K562 (cell line): ENCODE measurements around the gene ELP1. TPM values are rescaled to one million over a fixed set of nuclear protein-coding genes. Genes with fewer than 3 reads are reported as not detected.

ENCODE experiments used
- BRF2 ChIP-seq: IDR thresholded peaks from 3 replicates; pipeline ENCODE4 v1.6.1; 2011; ENCODE audit warnings: borderline replicate concordance, mild to moderate bottlenecking; ENCODE audit not compliant: insufficient read length, insufficient read depth
- CBX1 ChIP-seq: sonication (generic); IDR thresholded peaks from 2 replicates; pipeline ENCODE4 v1.6.1; 2016; ENCODE audit warnings: antibody characterized with exemption, low read depth, mild to moderate bottlenecking
- DEAF1 ChIP-seq: fragments of 450-650 bp; formaldehyde crosslinking; IDR thresholded peaks from 2 replicates; pipeline ENCODE4 v1.4.0; 2020; ENCODE audit warnings: mild to moderate bottlenecking, moderate library complexity
- FOSL1 ChIP-seq: fragments of 200-800 bp; sonication (Bioruptor generic); conservative IDR thresholded peaks from 2 replicates; pipeline ENCODE4 v1.6.1; 2016; ENCODE audit warnings: missing genetic modification characterization, missing compliant biosample characterization
- FOXJ3 ChIP-seq: sonication (generic); formaldehyde crosslinking; IDR thresholded peaks from 2 replicates; pipeline ENCODE4 v1.4.0; 2020; ENCODE audit warnings: mild to moderate bottlenecking, missing genetic modification reagents
- HEY1 ChIP-seq: fragments of 250-450 bp; sonication (Bioruptor Pico); IDR thresholded peaks from 2 replicates; pipeline ENCODE4 v1.5.0; 2020; ENCODE audit warnings: mild to moderate bottlenecking, moderate library complexity, borderline replicate concordance
- HIVEP1 ChIP-seq: fragments of 250-450 bp; sonication (Bioruptor Pico); IDR thresholded peaks from 2 replicates; pipeline ENCODE4 v1.4.0; 2020; ENCODE audit warnings: mild to moderate bottlenecking
- KDM4B ChIP-seq, 2 experiments: fragments of 450-650 bp in 1 of 2; sonication (generic) in 1 of 2; IDR thresholded peaks; 2 replicates each; pipeline ENCODE4 v1.6.1; 2016 to 2017; ENCODE audit warnings: borderline replicate concordance in 2 of 2, antibody characterized with exemption in 1 of 2, low read depth in 1 of 2, mild to moderate bottlenecking in 1 of 2
- MEF2A ChIP-seq: IDR thresholded peaks from 2 replicates; pipeline ENCODE4 v1.6.1; 2011; ENCODE audit warnings: low read depth, mild to moderate bottlenecking, low read length, moderate library complexity; ENCODE audit not compliant: control insufficient read depth
- PCBP1 ChIP-seq: fragments of 200-400 bp; formaldehyde crosslinking; IDR thresholded peaks from 2 replicates; pipeline ENCODE4 v1.6.1; 2018; ENCODE audit warnings: mild to moderate bottlenecking, low read depth, low read length; ENCODE audit not compliant: poor library complexity, severe bottlenecking
- RHOXF2B ChIP-seq: fragments of 250-450 bp; sonication (Bioruptor Pico); conservative IDR thresholded peaks from 2 replicates; pipeline ENCODE4 v1.5.1; 2021
- SAFB2 ChIP-seq: fragments of 200-400 bp; formaldehyde crosslinking; IDR thresholded peaks from 2 replicates; pipeline ENCODE4 v1.6.1; 2018; ENCODE audit warnings: borderline replicate concordance, low read length, low read depth, moderate library complexity; ENCODE audit not compliant: severe bottlenecking
- SLC30A9 ChIP-seq: fragments of 250-450 bp; sonication (Bioruptor Pico); IDR thresholded peaks from 2 replicates; pipeline ENCODE4 v1.8.0; 2022; ENCODE audit warnings: mild to moderate bottlenecking, moderate library complexity
- SMARCB1 ChIP-seq: IDR thresholded peaks from 2 replicates; pipeline ENCODE4 v1.6.1; 2011; ENCODE audit warnings: improper control_type of control experiment, low read depth; ENCODE audit not compliant: insufficient read length
- TFAM ChIP-seq: fragments of 250-450 bp; sonication (Bioruptor Pico); conservative IDR thresholded peaks from 2 replicates; pipeline ENCODE4 v1.5.0; 2021; ENCODE audit warnings: mild to moderate bottlenecking, moderate library complexity
- THAP7 ChIP-seq: fragments of 250-450 bp; sonication (Bioruptor Pico); IDR thresholded peaks from 2 replicates; pipeline ENCODE4 v1.5.0; 2021
- ZFPM2 ChIP-seq: fragments of 250-450 bp; sonication (Bioruptor Pico); IDR thresholded peaks from 2 replicates; pipeline ENCODE4 v1.5.1; 2022; ENCODE audit warnings: mild to moderate bottlenecking
- ZNF175 ChIP-seq: fragments of 200-800 bp; sonication (Bioruptor generic); IDR thresholded peaks from 2 replicates; pipeline ENCODE4 v1.6.1; 2016; ENCODE audit warnings: low read depth, mild to moderate bottlenecking, missing genetic modification characterization, missing compliant biosample characterization
- ZNF586 ChIP-seq: fragments of 450-650 bp; formaldehyde crosslinking; conservative IDR thresholded peaks from 2 replicates; pipeline ENCODE4 v1.4.0; 2020; ENCODE audit warnings: mild to moderate bottlenecking, moderate library complexity
- ZNF717 ChIP-seq: fragments of 250-450 bp; sonication (Bioruptor Pico); IDR thresholded peaks from 2 replicates; pipeline ENCODE4 v1.5.0; 2021
- polyA plus RNA-seq, 8 experiments: library from polyadenylated mRNA; depleted of rRNA in 4 of 8; stranded (reverse) in 5 of 8; unstranded in 3 of 8; fragments of >200 nt; fragmentation: Nextera tagmentation in 2 of 8; fragmentation: Illumina TruSeq in 1 of 8; extraction: Ambion mirVana in 2 of 8; extraction: Trizol in 1 of 8; gene quantifications; 2 replicates each; pipeline versions ENCODE4 v1.2.1 to v1.2.3, GENCODE V29; 2011 to 2014; ENCODE audit warnings: inconsistent platforms in 1 of 8, missing spikeins in 1 of 8
- total RNA-seq, 7 experiments: library from RNA; depleted of rRNA in 6 of 7; stranded (reverse); fragments of >200 nt in 6 of 7; fragmentation: Illumina TruSeq in 2 of 7; extraction: Trizol in 2 of 7; gene quantifications; 2 replicates each; pipeline versions ENCODE4 v1.2.1 to v1.2.3, GENCODE V29; 2011 to 2021; ENCODE audit warnings: low replicate concordance in 1 of 7
- TF ChIP-seq, protein P1 (sequence below): fragments of 450-650 bp; formaldehyde crosslinking; IDR thresholded peaks from 2 replicates; pipeline ENCODE4 v1.4.0; 2020; ENCODE audit warnings: mild to moderate bottlenecking, moderate library complexity
- TF ChIP-seq, protein P2 (sequence below): sonication (generic); formaldehyde crosslinking; IDR thresholded peaks from 2 replicates; pipeline ENCODE4 v1.8.0; 2022; ENCODE audit warnings: missing genetic modification reagents, mild to moderate bottlenecking, borderline replicate concordance
- TF ChIP-seq, protein P3 (sequence below): fragments of 250-450 bp; sonication (Bioruptor Pico); IDR thresholded peaks from 2 replicates; pipeline ENCODE4 v1.9.0; 2021; ENCODE audit warnings: mild to moderate bottlenecking

ELP1 gene
- total and polyA plus RNA-seq, 9 of the 15 experiments (the other 6 are each of a cell fraction or from before 2014, with no cell fraction given) = 17.0 to 48.6 (median 39.7) TPM

GRCh38 chr9:108963459-108964143 lies 29.7 kb upstream of the ELP1 start (continued):
- TF ChIP-seq ZFPM2 (CRISPR knock-in tag) (no peak), ZNF175 (CRISPR knock-in tag) (no peak), SAFB2 (no peak), PCBP1 (no peak), HEY1 (CRISPR knock-in tag) (no peak), CBX1 (no peak), HIVEP1 (no peak), SMARCB1 (no peak), RHOXF2B (CRISPR knock-in tag) (no peak), DEAF1 (CRISPR knock-in tag) (no peak), FOXJ3 (CRISPR knock-in tag) (no peak), ZNF586 (CRISPR knock-in tag) (no peak), ZNF717 (no peak), FOSL1 (tag) (peak; percentile 36; the same call in 1 of the 2 replicates), THAP7 (CRISPR knock-in tag) (no peak), BRF2 (no peak), TFAM (no peak), MEF2A (no peak), KDM4B (IDR thresholded peaks at IDR 0.05; ENCODE audit: borderline replicate concordance in 2 of 2, low read depth in 1 of 2) (no peak), SLC30A9 (CRISPR knock-in tag) (no peak)
- TF ChIP-seq, protein P1, sequence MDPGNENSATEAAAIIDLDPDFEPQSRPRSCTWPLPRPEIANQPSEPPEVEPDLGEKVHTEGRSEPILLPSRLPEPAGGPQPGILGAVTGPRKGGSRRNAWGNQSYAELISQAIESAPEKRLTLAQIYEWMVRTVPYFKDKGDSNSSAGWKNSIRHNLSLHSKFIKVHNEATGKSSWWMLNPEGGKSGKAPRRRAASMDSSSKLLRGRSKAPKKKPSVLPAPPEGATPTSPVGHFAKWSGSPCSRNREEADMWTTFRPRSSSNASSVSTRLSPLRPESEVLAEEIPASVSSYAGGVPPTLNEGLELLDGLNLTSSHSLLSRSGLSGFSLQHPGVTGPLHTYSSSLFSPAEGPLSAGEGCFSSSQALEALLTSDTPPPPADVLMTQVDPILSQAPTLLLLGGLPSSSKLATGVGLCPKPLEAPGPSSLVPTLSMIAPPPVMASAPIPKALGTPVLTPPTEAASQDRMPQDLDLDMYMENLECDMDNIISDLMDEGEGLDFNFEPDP (CRISPR knock-in tag) = no peak
- TF ChIP-seq, protein P2, sequence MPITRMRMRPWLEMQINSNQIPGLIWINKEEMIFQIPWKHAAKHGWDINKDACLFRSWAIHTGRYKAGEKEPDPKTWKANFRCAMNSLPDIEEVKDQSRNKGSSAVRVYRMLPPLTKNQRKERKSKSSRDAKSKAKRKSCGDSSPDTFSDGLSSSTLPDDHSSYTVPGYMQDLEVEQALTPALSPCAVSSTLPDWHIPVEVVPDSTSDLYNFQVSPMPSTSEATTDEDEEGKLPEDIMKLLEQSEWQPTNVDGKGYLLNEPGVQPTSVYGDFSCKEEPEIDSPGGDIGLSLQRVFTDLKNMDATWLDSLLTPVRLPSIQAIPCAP (CRISPR knock-in tag) = no peak
- TF ChIP-seq, protein P3, sequence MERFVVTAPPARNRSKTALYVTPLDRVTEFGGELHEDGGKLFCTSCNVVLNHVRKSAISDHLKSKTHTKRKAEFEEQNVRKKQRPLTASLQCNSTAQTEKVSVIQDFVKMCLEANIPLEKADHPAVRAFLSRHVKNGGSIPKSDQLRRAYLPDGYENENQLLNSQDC = no peak
